Liver (tissue), 9 donors: ENCODE measurements around the gene GSC. TPM values are rescaled to one million over a fixed set of nuclear protein-coding genes. Genes with fewer than 3 reads are reported as not detected.

Experiments used
- DNase-seq: peaks from one replicate; pipeline ENCODE4 v3.0.0-alpha.2; 2017; ENCODE audit warnings: low spot score
- H3K27ac ChIP-seq, 2 donors: one replicate each; pipeline ENCODE4 v1.7.0; 2013; ENCODE audit warnings: inconsistent platforms in 2 of 2, low read length in 2 of 2, control low read depth in 1 of 2, low read depth in 1 of 2, mild to moderate bottlenecking in 1 of 2
- H3K27me3 ChIP-seq, 4 donors: one replicate each; pipeline versions ENCODE4 v1.6.1 to v1.7.0; 2013; ENCODE audit warnings: low read length in 3 of 4, inconsistent platforms in 1 of 4, mild to moderate bottlenecking in 1 of 4, moderate library complexity in 1 of 4; ENCODE audit not compliant: control insufficient read depth in 4 of 4, insufficient read depth in 4 of 4
- H3K36me3 ChIP-seq, 4 donors: one replicate each; pipeline versions ENCODE4 v1.6.1 to v1.7.0; 2013; ENCODE audit warnings: low read length in 3 of 4, mild to moderate bottlenecking in 3 of 4, low read depth in 1 of 4, moderate library complexity in 1 of 4; ENCODE audit not compliant: control insufficient read depth in 4 of 4, insufficient read depth in 3 of 4
- H3K4me1 ChIP-seq, 4 donors: one replicate each; pipeline versions ENCODE4 v1.6.1 to v1.7.0; 2013; ENCODE audit warnings: low read length in 3 of 4, mild to moderate bottlenecking in 3 of 4, moderate library complexity in 1 of 4; ENCODE audit not compliant: control insufficient read depth in 4 of 4, insufficient read depth in 4 of 4
- H3K4me3 ChIP-seq, 3 donors: one replicate each; pipeline versions ENCODE4 v1.6.1 to v1.7.0; 2013; ENCODE audit warnings: low read length in 3 of 3, control low read depth in 1 of 3, low read depth in 1 of 3, mild to moderate bottlenecking in 1 of 3
- H3K9ac ChIP-seq, 2 donors: one replicate each; pipeline ENCODE4 v1.7.0; 2013; ENCODE audit warnings: low read length in 2 of 2, mild to moderate bottlenecking in 2 of 2, moderate library complexity in 2 of 2, control low read depth in 1 of 2, low read depth in 1 of 2
- H3K9me3 ChIP-seq, 4 donors: one replicate each; pipeline versions ENCODE4 v1.6.1 to v1.7.0; 2013; ENCODE audit warnings: low read length in 3 of 4; ENCODE audit not compliant: control insufficient read depth in 4 of 4
- CTCF ChIP-seq: fragments of 150-350 bp; IDR thresholded peaks from 2 replicates; pipeline ENCODE4 v1.5.1; 2017; ENCODE audit warnings: improper control_type of control experiment, low read depth, low read length; ENCODE audit not compliant: missing input control
- EGR1 ChIP-seq, 2 donors: IDR thresholded peaks; 2 replicates each; pipeline ENCODE4 v1.6.1; 2016 to 2018; ENCODE audit warnings: antibody characterized with exemption in 2 of 2, low read depth in 2 of 2
- FOXA1 ChIP-seq: IDR thresholded peaks from 2 replicates; pipeline ENCODE4 v1.6.1; 2016; ENCODE audit warnings: antibody characterized with exemption
- FOXA2 ChIP-seq: IDR thresholded peaks from 2 replicates; pipeline ENCODE4 v1.6.1; 2016; ENCODE audit warnings: antibody characterized with exemption
- GABPA ChIP-seq, 2 donors: IDR thresholded peaks in 1 of 2; conservative IDR thresholded peaks in 1 of 2; 2 replicates each; pipeline ENCODE4 v1.6.1; 2016; ENCODE audit warnings: antibody characterized with exemption in 2 of 2, mild to moderate bottlenecking in 1 of 2, moderate library complexity in 1 of 2
- HNF4A ChIP-seq, 2 donors: conservative IDR thresholded peaks; 2 replicates each; pipeline ENCODE4 v1.6.1; 2016; ENCODE audit warnings: antibody characterized with exemption in 2 of 2, mild to moderate bottlenecking in 2 of 2
- HNF4G ChIP-seq: IDR thresholded peaks from 2 replicates; pipeline ENCODE4 v1.6.1; 2016; ENCODE audit warnings: antibody characterized with exemption
- JUND ChIP-seq, 2 donors: IDR thresholded peaks; 2 replicates each; pipeline ENCODE4 v1.6.1; 2016; ENCODE audit warnings: antibody characterized with exemption in 2 of 2
- NR2F2 ChIP-seq: IDR thresholded peaks from 2 replicates; pipeline ENCODE4 v1.6.1; 2016; ENCODE audit warnings: antibody characterized with exemption
- REST ChIP-seq: IDR thresholded peaks from 2 replicates; pipeline ENCODE4 v1.6.1; 2016; ENCODE audit warnings: antibody characterized with exemption, mild to moderate bottlenecking
- RXRA ChIP-seq, 2 donors: IDR thresholded peaks; 2 replicates each; pipeline ENCODE4 v1.6.1; 2017 to 2018; ENCODE audit warnings: antibody characterized with exemption in 2 of 2, mild to moderate bottlenecking in 1 of 2
- SP1 ChIP-seq: IDR thresholded peaks from 2 replicates; pipeline ENCODE4 v1.6.1; 2018; ENCODE audit warnings: antibody characterized with exemption, mild to moderate bottlenecking
- TAF1 ChIP-seq: conservative IDR thresholded peaks from 2 replicates; pipeline ENCODE4 v1.6.1; 2016; ENCODE audit warnings: antibody characterized with exemption, mild to moderate bottlenecking
- YY1 ChIP-seq: IDR thresholded peaks from 2 replicates; pipeline ENCODE4 v1.6.1; 2016; ENCODE audit warnings: antibody characterized with exemption, mild to moderate bottlenecking
- WGBS: extraction: QIAGEN DNeasy Blood & Tissue Kit; methylation state at CpG from one replicate; pipeline ENCODE4 v1.1.7; 2013; 5-methylcytosine and 5-hydroxymethylcytosine counted together
- polyA plus RNA-seq, 2 donors: library from polyadenylated mRNA; stranded (reverse) in 1 of 2; unstranded in 1 of 2; fragments of 200-250 nt in 1 of 2; fragments of >200 nt in 1 of 2; fragmentation: Nextera tagmentation in 1 of 2; extraction: Ambion mirVana in 1 of 2; gene quantifications; one replicate each; pipeline versions ENCODE4 v1.2.1 to v1.2.3, GENCODE V29; 2013 to 2015
- total RNA-seq, 2 donors: library from RNA; depleted of rRNA; stranded (reverse); fragments of >200 nt; gene quantifications; one replicate each; pipeline ENCODE4 v1.2.3, GENCODE V29; 2014
- TF ChIP-seq, protein P1 (sequence below): IDR thresholded peaks from 2 replicates; pipeline ENCODE4 v1.6.1; 2016; ENCODE audit warnings: antibody characterized with exemption
- TF ChIP-seq, protein P2 (sequence below): IDR thresholded peaks from 2 replicates; pipeline ENCODE4 v1.6.1; 2016; ENCODE audit warnings: antibody characterized with exemption
- TF ChIP-seq, protein P3 (sequence below): IDR thresholded peaks from 2 replicates; pipeline ENCODE4 v1.6.1; 2016; ENCODE audit warnings: antibody characterized with exemption
- donor health status: healthy.
- donor health status: healthy.
- donor health status: healthy.
- donor health status: healthy.
- donor health status: healthy.

Gene GSC
- total and polyA plus RNA-seq, 4 donors, result not detected

DNA sequence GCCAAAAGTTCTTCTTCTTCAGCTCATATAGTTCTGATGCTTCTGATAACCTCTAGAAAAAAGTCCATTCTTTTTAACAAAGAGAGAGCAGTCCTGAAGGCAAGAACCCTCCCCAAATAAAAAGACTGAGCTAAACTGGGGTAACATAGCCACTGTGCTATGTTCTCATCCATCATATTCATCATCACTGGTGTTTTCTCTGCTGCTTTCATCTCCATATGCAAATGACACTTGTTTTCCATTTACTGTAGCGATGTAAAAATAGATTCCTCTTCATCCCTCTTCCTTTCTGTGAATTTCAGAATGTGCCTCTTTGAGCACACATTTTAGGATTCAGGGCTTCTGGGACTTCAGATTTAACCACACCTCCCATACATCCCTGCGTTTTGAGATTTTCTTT, 44.9 kb downstream of the GSC start:
- Histone ChIP-seq H3K4me3 (no peak overlapping the region), H3K27ac (no peak overlapping the region), H3K27me3 (peaks cover 0 to 2% (median 0%) of the 10 kb centered on the region in 4 donors), H3K9me3 (no peaks in the 10 kb centered on the region), H3K36me3 (no peaks in the 10 kb centered on the region), H3K9ac (no peak overlapping the region), H3K4me1 (no peaks in the 10 kb centered on the region)
- no peak for DNase-seq
- WGBS, result 61% methylated on average over 2 of the region's 2 CpGs
- TF ChIP-seq, protein P1, sequence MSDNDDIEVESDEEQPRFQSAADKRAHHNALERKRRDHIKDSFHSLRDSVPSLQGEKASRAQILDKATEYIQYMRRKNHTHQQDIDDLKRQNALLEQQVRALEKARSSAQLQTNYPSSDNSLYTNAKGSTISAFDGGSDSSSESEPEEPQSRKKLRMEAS, result no peak
- no peak for TF ChIP-seq FOXA2
- TF ChIP-seq TAF1, result no peak
- TF ChIP-seq HNF4A (conservative IDR thresholded peaks at IDR 0.05), result no peak
- no peak for TF ChIP-seq YY1
- TF ChIP-seq CTCF, result no peak
- TF ChIP-seq FOXA1, result no peak
- TF ChIP-seq RXRA (IDR thresholded peaks at IDR 0.05), result no peak
- TF ChIP-seq, protein P2, sequence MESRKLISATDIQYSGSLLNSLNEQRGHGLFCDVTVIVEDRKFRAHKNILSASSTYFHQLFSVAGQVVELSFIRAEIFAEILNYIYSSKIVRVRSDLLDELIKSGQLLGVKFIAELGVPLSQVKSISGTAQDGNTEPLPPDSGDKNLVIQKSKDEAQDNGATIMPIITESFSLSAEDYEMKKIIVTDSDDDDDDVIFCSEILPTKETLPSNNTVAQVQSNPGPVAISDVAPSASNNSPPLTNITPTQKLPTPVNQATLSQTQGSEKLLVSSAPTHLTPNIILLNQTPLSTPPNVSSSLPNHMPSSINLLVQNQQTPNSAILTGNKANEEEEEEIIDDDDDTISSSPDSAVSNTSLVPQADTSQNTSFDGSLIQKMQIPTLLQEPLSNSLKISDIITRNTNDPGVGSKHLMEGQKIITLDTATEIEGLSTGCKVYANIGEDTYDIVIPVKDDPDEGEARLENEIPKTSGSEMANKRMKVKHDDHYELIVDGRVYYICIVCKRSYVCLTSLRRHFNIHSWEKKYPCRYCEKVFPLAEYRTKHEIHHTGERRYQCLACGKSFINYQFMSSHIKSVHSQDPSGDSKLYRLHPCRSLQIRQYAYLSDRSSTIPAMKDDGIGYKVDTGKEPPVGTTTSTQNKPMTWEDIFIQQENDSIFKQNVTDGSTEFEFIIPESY, result no peak
- no peak for TF ChIP-seq REST
- TF ChIP-seq, protein P3, sequence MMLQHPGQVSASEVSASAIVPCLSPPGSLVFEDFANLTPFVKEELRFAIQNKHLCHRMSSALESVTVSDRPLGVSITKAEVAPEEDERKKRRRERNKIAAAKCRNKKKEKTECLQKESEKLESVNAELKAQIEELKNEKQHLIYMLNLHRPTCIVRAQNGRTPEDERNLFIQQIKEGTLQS, result no peak
- TF ChIP-seq NR2F2, result no peak
- TF ChIP-seq EGR1 (IDR thresholded peaks at IDR 0.05; ENCODE audit: low read depth in 2 of 2), result no peak
- TF ChIP-seq HNF4G, result no peak
- no peak for TF ChIP-seq GABPA (IDR thresholded peaks at IDR 0.05 in 1 of 2, conservative IDR thresholded peaks at IDR 0.05 in 1 of 2)
- TF ChIP-seq SP1, result no peak
- no peak for TF ChIP-seq JUND (IDR thresholded peaks at IDR 0.05)

GRCh38 chr14:94722397-94722796, 47.5 kb downstream of the GSC start:
- WGBS, result 68% methylated on average over 4 of the region's 4 CpGs

More at GRCh38 chr14:94722397-94722796, 47.5 kb downstream of the GSC start:
- Histone ChIP-seq H3K36me3 (no peaks in the 10 kb centered on the region), H3K27ac (no peak overlapping the region), H3K4me3 (no peak overlapping the region), H3K27me3 (peaks cover 0 to 2% (median 0%) of the 10 kb centered on the region in 4 donors), H3K4me1 (no peaks in the 10 kb centered on the region), H3K9me3 (no peaks in the 10 kb centered on the region), H3K9ac (no peak overlapping the region)
- TF ChIP-seq REST (no peak), TAF1 (no peak), CTCF (no peak), FOXA1 (no peak), YY1 (no peak), RXRA (IDR thresholded peaks at IDR 0.05) (no peak), FOXA2 (no peak), GABPA (IDR thresholded peaks at IDR 0.05 in 1 of 2, conservative IDR thresholded peaks at IDR 0.05 in 1 of 2) (no peak), HNF4A (conservative IDR thresholded peaks at IDR 0.05) (no peak), SP1 (no peak), NR2F2 (no peak)
- TF ChIP-seq, protein P3, result no peak
- no peak for DNase-seq
